Measurements from ENCODE around the gene PANK1.

PANK1 gene

GRCh38 chr10:89693176-89693575 is 48.1 kb upstream of the PANK1 start (continued):
- no peak for TF ChIP-seq TSHZ2 (CRISPR knock-in tag; IDR thresholded peaks at IDR 0.05)

GRCh38 chr10:89692416-89692815 is 47.4 kb upstream of the PANK1 start:
- TF ChIP-seq POU6F1 (CRISPR knock-in tag; IDR thresholded peaks at IDR 0.05; ENCODE audit: borderline replicate concordance, low read depth) (no peak), CREB5 (CRISPR knock-in tag; IDR thresholded peaks at IDR 0.05; ENCODE audit: low read depth) (no peak), ISL1 (CRISPR knock-in tag; IDR thresholded peaks at IDR 0.05) (no peak), ZNF565 (CRISPR knock-in tag; conservative IDR thresholded peaks at IDR 0.05; ENCODE audit: low read depth) (no peak), ARNTL (CRISPR knock-in tag; IDR thresholded peaks at IDR 0.05; ENCODE audit: borderline replicate concordance, low read depth) (no peak)

GRCh38 chr10:89690027-89690426 is 45.0 kb upstream of the PANK1 start:
- ATAC-seq: no peak
- TF ChIP-seq GLIS3 (CRISPR knock-in tag; IDR thresholded peaks at IDR 0.05) (no peak), CSRNP3 (CRISPR knock-in tag; IDR thresholded peaks at IDR 0.05) (no peak), PPARA (CRISPR knock-in tag; IDR thresholded peaks at IDR 0.05; ENCODE audit: borderline replicate concordance) (no peak), BACH2 (CRISPR knock-in tag; IDR thresholded peaks at IDR 0.05; ENCODE audit: borderline replicate concordance) (no peak), TCF4 (CRISPR knock-in tag; IDR thresholded peaks at IDR 0.05; ENCODE audit: borderline replicate concordance) (no peak), TSHZ2 (CRISPR knock-in tag; IDR thresholded peaks at IDR 0.05) (no peak), POU6F1 (CRISPR knock-in tag; IDR thresholded peaks at IDR 0.05; ENCODE audit: borderline replicate concordance, low read depth) (no peak), CSDC2 (CRISPR knock-in tag; IDR thresholded peaks at IDR 0.05) (no peak), TOX (CRISPR knock-in tag; IDR thresholded peaks at IDR 0.05; ENCODE audit: borderline replicate concordance) (no peak), ZNF8 (CRISPR knock-in tag; IDR thresholded peaks at IDR 0.05) (no peak), ARNTL (CRISPR knock-in tag; IDR thresholded peaks at IDR 0.05; ENCODE audit: borderline replicate concordance, low read depth) (no peak), PATZ1 (CRISPR knock-in tag; IDR thresholded peaks at IDR 0.05; ENCODE audit: borderline replicate concordance) (no peak), ZFP30 (CRISPR knock-in tag; IDR thresholded peaks at IDR 0.05) (no peak)

More at GRCh38 chr10:89692416-89692815, 47.4 kb upstream of the PANK1 start:
- ATAC-seq: no peak

All from SK-N-SH treated with all-trans-retinoic acid at 6 μM for 48 hours (cell line).